Measurements from ENCODE around the gene KIF16B. TPM values are rescaled to one million over a fixed set of nuclear protein-coding genes. Genes with fewer than 3 reads are reported as not detected.

KIF16B gene
- total and polyA plus RNA-seq, 2 experiments from 2014 or later = 6.5 to 11.1 TPM

GRCh38 chr20:16417001-16417400, 156.2 kb downstream of the KIF16B start:
- H3K27ac Mint-ChIP-seq = no peak overlapping the region
- ATAC-seq = no peak

More at GRCh38 chr20:16417001-16417400, 156.2 kb downstream of the KIF16B start:
- no peak for DNase-seq (ENCODE audit: low spot score)
- H3K27me3 ChIP-seq (ENCODE audit: insufficient read depth) = no peaks in the 10 kb centered on the region
- TF ChIP-seq CREB1 (CRISPR knock-in tag; IDR thresholded peaks at IDR 0.05; ENCODE audit: low read depth) = no peak
- no peak for TF ChIP-seq JUNB (IDR thresholded peaks at IDR 0.05; ENCODE audit: unreplicated experiment)
- no peak for TF ChIP-seq EZH2 (IDR thresholded peaks at IDR 0.05; ENCODE audit: low read depth, unreplicated experiment)
- TF ChIP-seq EZH2phosphoT487 (IDR thresholded peaks at IDR 0.05; ENCODE audit: unreplicated experiment) = no peak
- TF ChIP-seq REST (IDR thresholded peaks at IDR 0.05; ENCODE audit: unreplicated experiment) = no peak
- TF ChIP-seq, protein P1, sequence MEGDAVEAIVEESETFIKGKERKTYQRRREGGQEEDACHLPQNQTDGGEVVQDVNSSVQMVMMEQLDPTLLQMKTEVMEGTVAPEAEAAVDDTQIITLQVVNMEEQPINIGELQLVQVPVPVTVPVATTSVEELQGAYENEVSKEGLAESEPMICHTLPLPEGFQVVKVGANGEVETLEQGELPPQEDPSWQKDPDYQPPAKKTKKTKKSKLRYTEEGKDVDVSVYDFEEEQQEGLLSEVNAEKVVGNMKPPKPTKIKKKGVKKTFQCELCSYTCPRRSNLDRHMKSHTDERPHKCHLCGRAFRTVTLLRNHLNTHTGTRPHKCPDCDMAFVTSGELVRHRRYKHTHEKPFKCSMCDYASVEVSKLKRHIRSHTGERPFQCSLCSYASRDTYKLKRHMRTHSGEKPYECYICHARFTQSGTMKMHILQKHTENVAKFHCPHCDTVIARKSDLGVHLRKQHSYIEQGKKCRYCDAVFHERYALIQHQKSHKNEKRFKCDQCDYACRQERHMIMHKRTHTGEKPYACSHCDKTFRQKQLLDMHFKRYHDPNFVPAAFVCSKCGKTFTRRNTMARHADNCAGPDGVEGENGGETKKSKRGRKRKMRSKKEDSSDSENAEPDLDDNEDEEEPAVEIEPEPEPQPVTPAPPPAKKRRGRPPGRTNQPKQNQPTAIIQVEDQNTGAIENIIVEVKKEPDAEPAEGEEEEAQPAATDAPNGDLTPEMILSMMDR (conservative IDR thresholded peaks at IDR 0.05; ENCODE audit: low read depth in 2 of 2) = no peak
- TF ChIP-seq STAT1 (IDR thresholded peaks at IDR 0.05; ENCODE audit: unreplicated experiment) = no peak
- TF ChIP-seq NANOG (IDR thresholded peaks at IDR 0.05; ENCODE audit: borderline replicate concordance) = no peak
- TF ChIP-seq, protein P2, sequence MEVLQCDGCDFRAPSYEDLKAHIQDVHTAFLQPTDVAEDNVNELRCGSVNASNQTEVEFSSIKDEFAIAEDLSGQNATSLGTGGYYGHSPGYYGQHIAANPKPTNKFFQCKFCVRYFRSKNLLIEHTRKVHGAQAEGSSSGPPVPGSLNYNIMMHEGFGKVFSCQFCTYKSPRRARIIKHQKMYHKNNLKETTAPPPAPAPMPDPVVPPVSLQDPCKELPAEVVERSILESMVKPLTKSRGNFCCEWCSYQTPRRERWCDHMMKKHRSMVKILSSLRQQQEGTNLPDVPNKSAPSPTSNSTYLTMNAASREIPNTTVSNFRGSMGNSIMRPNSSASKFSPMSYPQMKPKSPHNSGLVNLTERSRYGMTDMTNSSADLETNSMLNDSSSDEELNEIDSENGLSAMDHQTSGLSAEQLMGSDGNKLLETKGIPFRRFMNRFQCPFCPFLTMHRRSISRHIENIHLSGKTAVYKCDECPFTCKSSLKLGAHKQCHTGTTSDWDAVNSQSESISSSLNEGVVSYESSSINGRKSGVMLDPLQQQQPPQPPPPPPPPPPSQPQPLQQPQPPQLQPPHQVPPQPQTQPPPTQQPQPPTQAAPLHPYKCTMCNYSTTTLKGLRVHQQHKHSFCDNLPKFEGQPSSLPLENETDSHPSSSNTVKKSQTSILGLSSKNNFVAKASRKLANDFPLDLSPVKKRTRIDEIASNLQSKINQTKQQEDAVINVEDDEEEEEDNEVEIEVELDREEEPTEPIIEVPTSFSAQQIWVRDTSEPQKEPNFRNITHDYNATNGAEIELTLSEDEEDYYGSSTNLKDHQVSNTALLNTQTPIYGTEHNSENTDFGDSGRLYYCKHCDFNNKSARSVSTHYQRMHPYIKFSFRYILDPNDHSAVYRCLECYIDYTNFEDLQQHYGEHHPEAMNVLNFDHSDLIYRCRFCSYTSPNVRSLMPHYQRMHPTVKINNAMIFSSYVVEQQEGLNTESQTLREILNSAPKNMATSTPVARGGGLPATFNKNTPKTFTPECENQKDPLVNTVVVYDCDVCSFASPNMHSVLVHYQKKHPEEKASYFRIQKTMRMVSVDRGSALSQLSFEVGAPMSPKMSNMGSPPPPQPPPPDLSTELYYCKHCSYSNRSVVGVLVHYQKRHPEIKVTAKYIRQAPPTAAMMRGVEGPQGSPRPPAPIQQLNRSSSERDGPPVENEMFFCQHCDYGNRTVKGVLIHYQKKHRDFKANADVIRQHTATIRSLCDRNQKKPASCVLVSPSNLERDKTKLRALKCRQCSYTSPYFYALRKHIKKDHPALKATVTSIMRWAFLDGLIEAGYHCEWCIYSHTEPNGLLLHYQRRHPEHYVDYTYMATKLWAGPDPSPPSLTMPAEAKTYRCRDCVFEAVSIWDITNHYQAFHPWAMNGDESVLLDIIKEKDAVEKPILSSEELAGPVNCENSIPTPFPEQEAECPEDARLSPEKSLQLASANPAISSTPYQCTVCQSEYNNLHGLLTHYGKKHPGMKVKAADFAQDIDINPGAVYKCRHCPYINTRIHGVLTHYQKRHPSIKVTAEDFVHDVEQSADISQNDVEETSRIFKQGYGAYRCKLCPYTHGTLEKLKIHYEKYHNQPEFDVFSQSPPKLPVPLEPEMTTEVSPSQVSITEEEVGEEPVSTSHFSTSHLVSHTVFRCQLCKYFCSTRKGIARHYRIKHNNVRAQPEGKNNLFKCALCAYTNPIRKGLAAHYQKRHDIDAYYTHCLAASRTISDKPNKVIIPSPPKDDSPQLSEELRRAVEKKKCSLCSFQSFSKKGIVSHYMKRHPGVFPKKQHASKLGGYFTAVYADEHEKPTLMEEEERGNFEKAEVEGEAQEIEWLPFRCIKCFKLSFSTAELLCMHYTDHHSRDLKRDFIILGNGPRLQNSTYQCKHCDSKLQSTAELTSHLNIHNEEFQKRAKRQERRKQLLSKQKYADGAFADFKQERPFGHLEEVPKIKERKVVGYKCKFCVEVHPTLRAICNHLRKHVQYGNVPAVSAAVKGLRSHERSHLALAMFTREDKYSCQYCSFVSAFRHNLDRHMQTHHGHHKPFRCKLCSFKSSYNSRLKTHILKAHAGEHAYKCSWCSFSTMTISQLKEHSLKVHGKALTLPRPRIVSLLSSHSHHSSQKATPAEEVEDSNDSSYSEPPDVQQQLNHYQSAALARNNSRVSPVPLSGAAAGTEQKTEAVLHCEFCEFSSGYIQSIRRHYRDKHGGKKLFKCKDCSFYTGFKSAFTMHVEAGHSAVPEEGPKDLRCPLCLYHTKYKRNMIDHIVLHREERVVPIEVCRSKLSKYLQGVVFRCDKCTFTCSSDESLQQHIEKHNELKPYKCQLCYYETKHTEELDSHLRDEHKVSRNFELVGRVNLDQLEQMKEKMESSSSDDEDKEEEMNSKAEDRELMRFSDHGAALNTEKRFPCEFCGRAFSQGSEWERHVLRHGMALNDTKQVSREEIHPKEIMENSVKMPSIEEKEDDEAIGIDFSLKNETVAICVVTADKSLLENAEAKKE (CRISPR knock-in tag; IDR thresholded peaks at IDR 0.05) = no peak
- TF ChIP-seq ETS1 (IDR thresholded peaks at IDR 0.05) = no peak
- no peak for TF ChIP-seq ZNF331 (CRISPR knock-in tag; IDR thresholded peaks at IDR 0.05; ENCODE audit: low read depth)
- peaks cover 12% of the 10 kb centered on the region; the same call in 2 of the 3 replicates for H3K36me3 Mint-ChIP-seq (ENCODE audit: low read depth)
- H3K4me1 ChIP-seq (ENCODE audit: insufficient read depth) = peaks cover 20% of the 10 kb centered on the region
- H3K79me2 ChIP-seq (replicated peaks; ENCODE audit: insufficient read depth) = no peaks in the 10 kb centered on the region
- no peaks in the 10 kb centered on the region for H3K36me3 ChIP-seq (ENCODE audit: insufficient read depth)
- H3K4me3 Mint-ChIP-seq = no peak overlapping the region
- no peaks in the 10 kb centered on the region; the same call in 1 of the 2 replicates for H3K9me2 ChIP-seq (ENCODE audit: insufficient read depth)
- H2AFZ ChIP-seq = no peak overlapping the region
- no peaks in the 10 kb centered on the region for H3K9me3 Mint-ChIP-seq
- no peaks in the 10 kb centered on the region for H3F3A ChIP-seq (replicated peaks; ENCODE audit: low read depth)
- H3K4me2 ChIP-seq = no peak overlapping the region
- peaks cover 16% of the 10 kb centered on the region for H3K4me1 Mint-ChIP-seq
- H3K27me3 Mint-ChIP-seq (ENCODE audit: insufficient read depth, low read depth, poor library complexity) = peaks cover 2% of the 10 kb centered on the region
- no peak overlapping the region for H3K4me3 ChIP-seq
- H4K20me1 ChIP-seq (replicated peaks; ENCODE audit: insufficient read depth) = no peaks in the 10 kb centered on the region
- H3K27ac ChIP-seq (ENCODE audit: low read depth) = no peak overlapping the region

Data from GM23338 (cell line).